Loucy (cell line): ENCODE measurements around the gene OR10H3.

Experiments
- H2AFZ ChIP-seq: fragments of 200-600 bp; sonication (generic); 2 replicates; pipeline ENCODE4 v1.6.0; 2016; ENCODE audit warnings: antibody characterized with exemption, mild to moderate bottlenecking, low read length, moderate library complexity
- H3F3A ChIP-seq: fragments of 200-600 bp; 2 replicates; pipeline ENCODE4 v1.6.0; 2016; ENCODE audit warnings: antibody characterized with exemption, low read depth, mild to moderate bottlenecking
- H3K27me3 ChIP-seq: fragments of 200-600 bp; sonication (generic); 2 replicates; pipeline ENCODE4 v1.6.1; 2014; ENCODE audit warnings: low read length, mild to moderate bottlenecking; ENCODE audit not compliant: insufficient read depth, poor library complexity, severe bottlenecking
- H3K36me3 ChIP-seq: fragments of 200-600 bp; sonication (generic); 2 replicates; pipeline ENCODE4 v1.6.1; 2016; ENCODE audit warnings: low read length; ENCODE audit not compliant: insufficient read depth
- H3K4me1 ChIP-seq: fragments of 200-600 bp; sonication (generic); 2 replicates; pipeline ENCODE4 v1.5.1; 2014; ENCODE audit warnings: low read length, mild to moderate bottlenecking; ENCODE audit not compliant: insufficient read depth, poor library complexity, severe bottlenecking
- H3K4me2 ChIP-seq: fragments of 200-600 bp; sonication (generic); 2 replicates; pipeline ENCODE4 v1.6.0; 2014; ENCODE audit warnings: antibody characterized with exemption, low read length, low read depth, mild to moderate bottlenecking; ENCODE audit not compliant: poor library complexity, severe bottlenecking
- H3K4me3 ChIP-seq: fragments of 200-600 bp; sonication (generic); 2 replicates; pipeline ENCODE4 v1.5.1; 2014; ENCODE audit warnings: low read length, mild to moderate bottlenecking, mixed read lengths; ENCODE audit not compliant: poor library complexity, severe bottlenecking
- H3K79me2 ChIP-seq: fragments of 200-600 bp; sonication (generic); 2 replicates; pipeline ENCODE4 v1.6.1; 2014; ENCODE audit warnings: low read length; ENCODE audit not compliant: insufficient read depth
- H3K9ac ChIP-seq: fragments of 200-600 bp; sonication (generic); 2 replicates; pipeline ENCODE4 v1.6.0; 2014; ENCODE audit warnings: mild to moderate bottlenecking, low read depth, low read length, moderate library complexity; ENCODE audit not compliant: poor library complexity, severe bottlenecking
- H3K9me2 ChIP-seq: fragments of 200-600 bp; sonication (generic); replicated peaks from 2 replicates; pipeline ENCODE4 v1.6.1; 2016; ENCODE audit warnings: low read depth, low read length, mixed read lengths
- H3K9me3 ChIP-seq: fragments of 200-600 bp; sonication (generic); 2 replicates; pipeline ENCODE4 v1.6.1; 2014; ENCODE audit warnings: mild to moderate bottlenecking, antibody characterized with exemption, low read length, low read depth; ENCODE audit not compliant: insufficient read depth
- H4K20me1 ChIP-seq: fragments of 200-600 bp; sonication (generic); 2 replicates; pipeline ENCODE4 v1.6.0; 2014; ENCODE audit warnings: antibody characterized with exemption, low read length, mild to moderate bottlenecking; ENCODE audit not compliant: insufficient read depth, poor library complexity, severe bottlenecking
- CTCF ChIP-seq: fragments of 200-600 bp; sonication (generic); conservative IDR thresholded peaks from 2 replicates; pipeline ENCODE4 v1.5.1; 2014; ENCODE audit warnings: mild to moderate bottlenecking, antibody characterized with exemption, low read length
- EZH2phosphoT487 ChIP-seq: fragments of 200-600 bp; IDR thresholded peaks from 2 replicates; pipeline ENCODE4 v1.6.1; 2018; ENCODE audit warnings: antibody characterized with exemption, mild to moderate bottlenecking, moderate library complexity, borderline replicate concordance

Gene OR10H3

GRCh38 chr19:15790096-15790495 lies 52.3 kb downstream of the OR10H3 start:
- no peaks in the 10 kb centered on the region for H3K27me3 ChIP-seq
- no peaks in the 10 kb centered on the region for H3K9me3 ChIP-seq
- H3K36me3 ChIP-seq = no peaks in the 10 kb centered on the region
- H3K9me2 ChIP-seq = no peaks in the 10 kb centered on the region
- no peaks in the 10 kb centered on the region for H3K79me2 ChIP-seq
- no peaks in the 10 kb centered on the region for H4K20me1 ChIP-seq
- no peak overlapping the region for H3K4me2 ChIP-seq
- H3K9ac ChIP-seq = no peak overlapping the region
- H3K4me3 ChIP-seq = no peak overlapping the region
- TF ChIP-seq CTCF = no peak
- no peak for TF ChIP-seq EZH2phosphoT487
- H2AFZ ChIP-seq = no peak overlapping the region
- H3F3A ChIP-seq = no peaks in the 10 kb centered on the region
- H3K4me1 ChIP-seq = no peaks in the 10 kb centered on the region
